Lower leg skin (tissue), 4 donors: Measurements from ENCODE around the gene VPS4A. TPM values are rescaled to one million over a fixed set of nuclear protein-coding genes. Genes with fewer than 3 reads are reported as not detected.

Experiments
- DNase-seq, 2 donors: peaks; one replicate each; pipeline ENCODE4 v3.0.0-alpha.2; 2019; ENCODE audit warnings: low spot score in 2 of 2
- H3K4me3 ChIP-seq: fragments of 200-600 bp; sonication (generic); 2 replicates; pipeline ENCODE4 v1.5.1; 2017; ENCODE audit warnings: mild to moderate bottlenecking, low read depth; ENCODE audit not compliant: poor library complexity, severe bottlenecking
- POLR2A ChIP-seq, 2 donors: fragments of 450-650 bp; IDR thresholded peaks; one replicate each; pipeline ENCODE4 v1.6.1; 2016 to 2017; ENCODE audit warnings: antibody characterized with exemption in 2 of 2, mild to moderate bottlenecking in 1 of 2, moderate library complexity in 1 of 2
- WGBS, 2 donors: methylation state at CpG; one replicate each; pipeline ENCODE4 v1.1.5; 2018; 5-methylcytosine and 5-hydroxymethylcytosine counted together
- intact Hi-C: fragments of 100-400 bp; cut with DNase I; formaldehyde crosslinking; loops from one replicate; pipeline ENCODE4 v1.15.0; 2023; ENCODE audit warnings: low total_unique reads
- total RNA-seq, 4 donors: library from RNA; depleted of rRNA; stranded (reverse); fragments of >200 nt; gene quantifications; one replicate each; pipeline ENCODE4 v1.1.0, GENCODE V29; 2016
- TF ChIP-seq, protein P1 (sequence below), 3 donors: fragments of 450-650 bp; IDR thresholded peaks; one replicate each; pipeline ENCODE4 v1.5.1; 2016; ENCODE audit warnings: antibody characterized with exemption in 3 of 3, mild to moderate bottlenecking in 3 of 3, moderate library complexity in 2 of 3

VPS4A gene
- total RNA-seq, 4 donors from 2014 or later: 34.8 to 57.5 (median 35.6) TPM

DNA sequence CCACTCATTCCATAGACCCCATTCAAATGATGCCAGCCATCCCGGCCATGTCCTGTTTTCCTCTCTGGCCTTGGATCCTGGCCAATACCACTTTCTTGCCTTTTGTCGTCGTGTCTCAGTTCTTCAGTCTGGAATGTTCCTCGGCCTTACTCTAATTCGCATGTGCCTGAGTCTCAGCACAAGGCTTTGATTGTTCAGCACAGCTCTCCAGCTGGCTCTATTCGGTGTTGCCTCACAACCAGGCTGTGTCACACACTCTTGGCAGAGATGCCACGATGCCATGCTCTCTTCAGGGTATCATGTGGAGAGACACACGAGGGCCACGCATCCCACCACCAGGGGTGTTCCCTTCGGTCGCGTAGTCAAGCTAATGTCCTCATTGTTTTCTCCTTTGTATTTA lies 1.8 kb upstream of the VPS4A start:
- DNase-seq: peak in 1 of 2 donors; percentile 86
- intact Hi-C loops: no loop called here
- TF ChIP-seq, protein P1, sequence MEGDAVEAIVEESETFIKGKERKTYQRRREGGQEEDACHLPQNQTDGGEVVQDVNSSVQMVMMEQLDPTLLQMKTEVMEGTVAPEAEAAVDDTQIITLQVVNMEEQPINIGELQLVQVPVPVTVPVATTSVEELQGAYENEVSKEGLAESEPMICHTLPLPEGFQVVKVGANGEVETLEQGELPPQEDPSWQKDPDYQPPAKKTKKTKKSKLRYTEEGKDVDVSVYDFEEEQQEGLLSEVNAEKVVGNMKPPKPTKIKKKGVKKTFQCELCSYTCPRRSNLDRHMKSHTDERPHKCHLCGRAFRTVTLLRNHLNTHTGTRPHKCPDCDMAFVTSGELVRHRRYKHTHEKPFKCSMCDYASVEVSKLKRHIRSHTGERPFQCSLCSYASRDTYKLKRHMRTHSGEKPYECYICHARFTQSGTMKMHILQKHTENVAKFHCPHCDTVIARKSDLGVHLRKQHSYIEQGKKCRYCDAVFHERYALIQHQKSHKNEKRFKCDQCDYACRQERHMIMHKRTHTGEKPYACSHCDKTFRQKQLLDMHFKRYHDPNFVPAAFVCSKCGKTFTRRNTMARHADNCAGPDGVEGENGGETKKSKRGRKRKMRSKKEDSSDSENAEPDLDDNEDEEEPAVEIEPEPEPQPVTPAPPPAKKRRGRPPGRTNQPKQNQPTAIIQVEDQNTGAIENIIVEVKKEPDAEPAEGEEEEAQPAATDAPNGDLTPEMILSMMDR (IDR thresholded peaks at IDR 0.05): no peak
- TF ChIP-seq POLR2A (IDR thresholded peaks at IDR 0.05): no peak

DNA sequence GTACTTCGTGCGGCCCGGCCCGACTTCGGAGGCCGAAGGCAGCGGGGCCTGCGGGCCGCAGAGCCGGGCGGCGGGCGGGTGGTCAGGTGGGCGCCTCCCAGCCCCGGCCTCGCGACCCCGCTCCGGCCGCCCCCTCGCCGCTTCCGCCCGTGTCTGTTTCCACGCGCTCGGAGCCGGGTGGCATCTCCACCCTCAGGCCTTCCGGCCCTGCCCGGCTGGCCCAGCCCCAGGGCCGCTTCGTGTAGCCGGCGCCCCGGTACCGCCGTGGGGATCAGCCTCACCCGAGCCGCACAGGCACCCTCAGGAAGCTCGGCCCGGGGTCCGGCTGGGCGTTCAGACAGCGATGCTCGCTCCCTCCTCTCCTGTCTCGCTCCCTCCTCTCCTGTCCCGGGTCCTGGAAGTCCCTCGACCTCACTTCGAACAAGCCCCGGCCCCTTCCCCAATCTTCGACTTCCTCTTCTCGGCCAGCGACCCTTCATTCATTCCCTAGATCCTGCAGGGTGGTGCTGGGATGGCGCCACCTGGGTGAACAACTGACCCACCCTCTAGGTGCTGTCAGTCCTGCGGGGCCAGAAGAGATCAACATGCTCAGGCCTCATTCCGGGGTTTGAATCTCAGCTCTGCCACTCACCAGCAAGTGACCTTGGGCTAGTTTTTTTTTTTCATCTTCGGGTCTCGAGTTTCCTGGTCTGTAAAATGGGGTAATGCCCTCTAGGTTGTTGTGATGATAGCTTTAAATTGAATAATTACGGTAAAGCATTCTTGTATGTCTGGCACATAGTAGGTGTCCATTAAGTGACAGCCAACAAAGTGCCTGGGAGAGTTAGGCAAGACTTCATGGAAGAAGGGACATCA lies 610 bp downstream of the VPS4A start:
- no peak for TF ChIP-seq POLR2A (IDR thresholded peaks at IDR 0.05)
- H3K4me3 ChIP-seq: peak overlapping the region; percentile 74
- DNase-seq: peak in 1 of 2 donors; percentile 87
- WGBS, 2 donors: 2 to 3% methylated on average over 28 to 30 of the region's 59 CpGs
- intact Hi-C loops: no loop called here

More for the DNA sequence above, 1.8 kb upstream of the VPS4A start:
- WGBS, 2 donors: 75 to 80% methylated on average over 12 of the region's 12 CpGs
- H3K4me3 ChIP-seq: no peak overlapping the region

DNA sequence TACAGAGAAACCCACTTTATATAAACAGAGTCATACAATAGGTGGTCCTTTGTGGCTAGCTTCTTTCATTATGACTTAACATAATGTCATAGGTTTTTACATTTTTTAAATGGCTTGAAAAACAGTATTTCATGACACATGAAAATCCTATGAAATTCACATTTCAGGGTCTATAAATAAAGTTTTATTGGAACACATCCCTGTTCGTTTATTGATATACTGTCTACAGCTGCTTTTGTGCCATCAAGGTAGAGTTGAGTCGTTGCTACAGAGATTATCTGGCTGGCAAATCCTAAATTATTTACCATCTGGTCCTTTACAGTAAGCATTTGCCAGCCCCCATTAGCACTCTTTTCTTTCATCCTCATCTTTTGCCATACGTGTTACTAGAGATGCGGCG lies 2.3 kb downstream of the VPS4A start:
- WGBS, 2 donors: 92 to 93% methylated on average over 5 of the region's 5 CpGs
- no peak overlapping the region for H3K4me3 ChIP-seq
- intact Hi-C loops: no loop called here
- TF ChIP-seq POLR2A (IDR thresholded peaks at IDR 0.05): no peak
- TF ChIP-seq, protein P1 (IDR thresholded peaks at IDR 0.05): no peak
- DNase-seq: no peak

DNA sequence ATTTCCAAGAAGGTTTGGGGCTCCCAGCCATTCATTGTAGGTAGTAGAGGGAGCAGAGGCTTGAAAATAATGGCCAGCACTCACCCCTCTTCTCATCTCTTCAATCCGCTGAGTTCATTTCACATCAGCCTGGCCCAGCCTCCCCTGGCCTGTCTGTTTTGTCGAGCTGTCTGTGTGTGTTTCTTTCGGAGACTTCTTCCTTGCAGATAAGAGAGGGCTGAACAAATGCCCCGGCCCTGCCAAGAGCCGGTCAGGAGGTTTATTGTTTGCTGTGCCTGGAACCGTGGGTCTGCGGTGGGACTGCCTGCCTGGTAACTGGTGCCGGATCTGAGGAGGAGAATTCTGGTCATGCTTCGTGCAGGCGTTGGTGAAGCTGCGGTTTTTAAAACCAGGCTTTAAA lies 3.4 kb downstream of the VPS4A start:
- TF ChIP-seq, protein P1 (IDR thresholded peaks at IDR 0.05): no peak
- no peak for TF ChIP-seq POLR2A (IDR thresholded peaks at IDR 0.05)
- intact Hi-C loops: no loop called here
- WGBS, 2 donors: 88 to 92% methylated on average over 11 of the region's 11 CpGs
- peak in 1 of 2 donors; percentile 75 for DNase-seq
- no peak overlapping the region for H3K4me3 ChIP-seq

DNA sequence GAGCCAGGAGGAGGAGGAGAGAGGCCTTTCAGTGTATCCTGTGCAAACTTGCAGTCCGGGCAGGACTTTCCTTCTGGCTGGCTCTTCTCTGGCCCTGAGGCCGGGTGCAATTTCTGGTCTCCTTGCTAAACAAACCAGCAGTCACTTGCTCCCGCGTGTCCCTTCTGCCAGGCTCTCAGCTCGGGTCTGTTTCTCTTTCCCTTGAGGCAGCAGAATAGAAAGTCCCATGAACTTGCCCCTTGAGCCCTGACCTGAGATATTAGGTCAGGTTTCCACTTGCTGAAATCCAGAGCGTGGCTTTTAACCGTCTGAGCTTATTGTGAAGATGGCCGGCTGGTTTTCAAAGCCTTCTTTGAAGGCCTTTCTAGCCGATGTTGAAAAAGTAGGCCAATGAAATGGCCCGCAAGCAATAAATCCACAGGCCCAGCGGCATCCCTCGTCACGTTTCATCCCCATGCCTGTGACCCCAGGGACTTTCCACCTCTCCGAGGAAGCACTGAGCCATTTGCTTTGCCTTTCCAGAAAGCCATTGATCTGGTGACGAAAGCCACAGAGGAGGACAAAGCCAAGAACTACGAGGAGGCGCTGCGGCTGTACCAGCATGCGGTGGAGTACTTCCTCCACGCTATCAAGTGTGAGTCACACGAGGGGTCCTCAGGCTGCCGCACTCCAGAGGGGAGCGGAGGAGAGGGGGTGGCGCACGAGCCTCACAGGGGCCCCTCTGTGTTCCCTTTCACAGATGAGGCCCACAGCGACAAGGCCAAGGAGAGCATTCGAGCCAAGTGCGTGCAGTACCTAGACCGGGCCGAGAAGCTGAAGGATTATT lies 4.5 kb downstream of the VPS4A start:
- TF ChIP-seq, protein P1 (IDR thresholded peaks at IDR 0.05): no peak
- TF ChIP-seq POLR2A (IDR thresholded peaks at IDR 0.05): no peak
- no peak overlapping the region for H3K4me3 ChIP-seq
- 81 to 86% methylated on average over 30 of the region's 30 CpGs for WGBS, 2 donors
- peak in 1 of 2 donors; percentile 56 for DNase-seq
- intact Hi-C loops: no loop called here

DNA sequence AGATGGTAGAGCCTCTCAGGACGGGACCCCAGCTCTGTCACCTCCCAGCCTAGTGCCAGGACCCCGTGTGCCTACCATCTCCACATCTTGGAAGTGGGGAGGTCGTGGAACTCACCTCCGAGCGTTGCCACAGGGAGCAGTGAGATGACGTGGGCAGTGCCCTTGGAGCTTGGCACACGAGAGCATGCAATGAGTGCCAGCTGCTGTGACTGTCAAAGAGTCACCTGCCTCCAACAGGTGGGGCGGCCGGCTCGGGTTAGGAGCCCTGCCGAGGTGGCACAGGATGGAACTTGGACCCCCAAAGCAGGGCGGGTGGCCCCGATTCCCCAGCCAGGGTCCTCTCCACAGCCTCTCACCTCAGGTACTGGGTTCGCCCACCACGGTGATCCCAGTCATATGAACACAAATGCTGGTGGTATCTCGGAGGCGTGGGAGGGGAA lies 5.5 kb downstream of the VPS4A start:
- WGBS, 2 donors: 88 to 92% methylated on average over 13 to 17 of the region's 17 CpGs
- DNase-seq: peak in 1 of 2 donors; percentile 80
- no peak overlapping the region for H3K4me3 ChIP-seq
- TF ChIP-seq POLR2A (IDR thresholded peaks at IDR 0.05): no peak
- TF ChIP-seq, protein P1 (IDR thresholded peaks at IDR 0.05): no peak
- intact Hi-C loops: no loop called here
